Peyer's patch (tissue), 4 donors: ENCODE results near the gene IGFLR1. TPM values are rescaled to one million over a fixed set of nuclear protein-coding genes. Genes with fewer than 3 reads are reported as not detected.

Source experiments
- DNase-seq, 3 donors: peaks; one replicate each; pipeline ENCODE4 v3.0.0-alpha.2; 2017 to 2019
- H3K27ac ChIP-seq, 4 donors: fragments of 200-600 bp; sonication (generic); one replicate each; pipeline ENCODE4 v1.5.1; 2016 to 2019
- H3K27me3 ChIP-seq, 2 donors: fragments of 200-600 bp; sonication (generic); one replicate each; pipeline ENCODE4 v1.5.1; 2019
- H3K36me3 ChIP-seq, 3 donors: fragments of 200-600 bp; sonication (generic); one replicate each; pipeline ENCODE4 v1.5.1; 2016 to 2019
- H3K4me1 ChIP-seq, 4 donors: fragments of 200-600 bp; sonication (generic); one replicate each; pipeline ENCODE4 v1.5.1; 2016 to 2019
- H3K4me3 ChIP-seq, 4 donors: fragments of 200-600 bp; sonication (generic); 1 replicate in 3 of 4; 2 replicates in 1 of 4; pipeline ENCODE4 v1.5.1; 2016 to 2019; ENCODE audit warnings: mild to moderate bottlenecking in 1 of 4
- H3K9me3 ChIP-seq, 4 donors: fragments of 200-600 bp; sonication (generic); one replicate each; pipeline ENCODE4 v1.5.1; 2016 to 2019; ENCODE audit warnings: mild to moderate bottlenecking in 1 of 4
- CTCF ChIP-seq, 6 experiments: fragments of 450-650 bp in 4 of 6; fragments of 200-600 bp in 2 of 6; sonication (generic) in 1 of 6; IDR thresholded peaks; one replicate each; pipeline ENCODE4 v1.5.1; 2017 to 2019; ENCODE audit warnings: antibody characterized with exemption in 6 of 6, mild to moderate bottlenecking in 3 of 6, moderate library complexity in 1 of 6
- POLR2A ChIP-seq, 2 donors: fragments of 450-650 bp; IDR thresholded peaks; one replicate each; pipeline ENCODE4 v1.5.1; 2017; ENCODE audit warnings: antibody characterized with exemption in 2 of 2, mild to moderate bottlenecking in 2 of 2, moderate library complexity in 2 of 2
- total RNA-seq, 4 donors: library from RNA; depleted of rRNA; stranded (reverse); fragments of >200 nt; gene quantifications; one replicate each; pipeline ENCODE4 v1.1.0, GENCODE V29; 2016

The IGFLR1 gene
- total RNA-seq, 4 donors from 2014 or later, result 8.3 to 14.2 (median 12.3) TPM

- peaks cover 0 to 98% (median 0%) of the 10 kb centered on the region in 3 donors for H3K36me3 ChIP-seq
- no peak overlapping the region for H3K27ac ChIP-seq
- no peaks in the 10 kb centered on the region for H3K9me3 ChIP-seq
- no peak overlapping the region for H3K4me3 ChIP-seq
- no peaks in the 10 kb centered on the region for H3K27me3 ChIP-seq
- no peak for DNase-seq
- H3K4me1 ChIP-seq, result no peaks in the 10 kb centered on the region
- TF ChIP-seq POLR2A (IDR thresholded peaks at IDR 0.05) (no peak), CTCF (IDR thresholded peaks at IDR 0.05) (no peak)
Measured at GRCh38 chr19:35731779-35732405, 10.4 kb downstream of the IGFLR1 start.

- Histone ChIP-seq H3K27me3 (no peaks in the 10 kb centered on the region), H3K9me3 (no peaks in the 10 kb centered on the region), H3K4me1 (no peaks in the 10 kb centered on the region), H3K4me3 (no peak overlapping the region), H3K27ac (no peak overlapping the region), H3K36me3 (peaks cover 0 to 98% (median 0%) of the 10 kb centered on the region in 3 donors)
- TF ChIP-seq CTCF (IDR thresholded peaks at IDR 0.05) (no peak), POLR2A (IDR thresholded peaks at IDR 0.05) (no peak)
- no peak for DNase-seq
Measured at GRCh38 chr19:35731353-35731752, 10.9 kb downstream of the IGFLR1 start.

- DNase-seq, result no peak
- no peak overlapping the region for H3K4me3 ChIP-seq
- H3K36me3 ChIP-seq, result peaks cover 0 to 100% (median 4%) of the 10 kb centered on the region in 3 donors
- no peak overlapping the region for H3K27ac ChIP-seq
- no peaks in the 10 kb centered on the region for H3K9me3 ChIP-seq
- H3K4me1 ChIP-seq, result no peaks in the 10 kb centered on the region
- no peaks in the 10 kb centered on the region for H3K27me3 ChIP-seq
- TF ChIP-seq CTCF (IDR thresholded peaks at IDR 0.05) (no peak), POLR2A (IDR thresholded peaks at IDR 0.05) (no peak)
Measured at GRCh38 chr19:35730326-35730725, 11.9 kb downstream of the IGFLR1 start.

GRCh38 chr19:35729763-35730162 is 12.5 kb downstream of the IGFLR1 start:
- Histone ChIP-seq H3K9me3 (no peaks in the 10 kb centered on the region), H3K36me3 (peaks cover 0 to 100% (median 4%) of the 10 kb centered on the region in 3 donors), H3K27me3 (no peaks in the 10 kb centered on the region), H3K4me3 (no peak overlapping the region), H3K27ac (no peak overlapping the region), H3K4me1 (no peaks in the 10 kb centered on the region)
- TF ChIP-seq POLR2A (IDR thresholded peaks at IDR 0.05) (no peak), CTCF (IDR thresholded peaks at IDR 0.05) (no peak)
- no peak for DNase-seq

- H3K9me3 ChIP-seq, result no peaks in the 10 kb centered on the region
- no peaks in the 10 kb centered on the region for H3K27me3 ChIP-seq
- TF ChIP-seq POLR2A (IDR thresholded peaks at IDR 0.05), result no peak
- TF ChIP-seq CTCF (IDR thresholded peaks at IDR 0.05), result no peak
- DNase-seq, result no peak
- no peaks in the 10 kb centered on the region for H3K4me1 ChIP-seq
- H3K27ac ChIP-seq, result no peak overlapping the region
- peaks cover 0 to 100% (median 4%) of the 10 kb centered on the region in 3 donors for H3K36me3 ChIP-seq
- H3K4me3 ChIP-seq, result no peak overlapping the region
Measured at GRCh38 chr19:35729021-35729420, 13.2 kb downstream of the IGFLR1 start.
